ENCODE data around the gene ANKS1A.

The ANKS1A gene

GRCh38 chr6:35035481-35036030 lies 146.5 kb downstream of the ANKS1A start:
- Mint-ChIP-seq H3K9me3 (no peaks in the 10 kb centered on the region), H3K27me3 (ENCODE audit: low read depth) (no peaks in the 10 kb centered on the region), H3K4me1 (peaks cover 54% of the 10 kb centered on the region), H3K4me3 (no peak overlapping the region), H3K36me3 (ENCODE audit: low read depth) (peaks cover 31% of the 10 kb centered on the region), H3K27ac (peak overlapping the region in 2 of 3 experiments; percentile 20 to 90)
- TF ChIP-seq CTCF (IDR thresholded peaks at IDR 0.05; ENCODE audit: unreplicated experiment in 3 of 3) = no peak

- H3K27ac Mint-ChIP-seq = peak overlapping the region in 2 of 3 experiments; percentile 64 to 90
- H3K4me1 Mint-ChIP-seq = peaks cover 61% of the 10 kb centered on the region
- H3K9me3 Mint-ChIP-seq = no peaks in the 10 kb centered on the region
- no peak for TF ChIP-seq CTCF (IDR thresholded peaks at IDR 0.05; ENCODE audit: unreplicated experiment in 3 of 3)
- no peaks in the 10 kb centered on the region for H3K27me3 Mint-ChIP-seq (ENCODE audit: low read depth)
- H3K36me3 Mint-ChIP-seq (ENCODE audit: low read depth) = peaks cover 31% of the 10 kb centered on the region
- no peak overlapping the region for H3K4me3 Mint-ChIP-seq
Measured at GRCh38 chr6:35036059-35036827, 147.2 kb downstream of the ANKS1A start.

GRCh38 chr6:35036828-35037663 lies 148.0 kb downstream of the ANKS1A start:
- Mint-ChIP-seq H3K4me1 (peaks cover 63% of the 10 kb centered on the region), H3K27me3 (ENCODE audit: low read depth) (no peaks in the 10 kb centered on the region), H3K27ac (peak overlapping the region in 2 of 3 experiments; percentile 64 to 90), H3K36me3 (ENCODE audit: low read depth) (peaks cover 31% of the 10 kb centered on the region), H3K9me3 (no peaks in the 10 kb centered on the region), H3K4me3 (no peak overlapping the region)
- no peak for TF ChIP-seq CTCF (IDR thresholded peaks at IDR 0.05; ENCODE audit: unreplicated experiment in 3 of 3)

GRCh38 chr6:35037664-35038038 lies 148.6 kb downstream of the ANKS1A start:
- H3K27me3 Mint-ChIP-seq (ENCODE audit: low read depth) = no peaks in the 10 kb centered on the region
- peaks cover 34% of the 10 kb centered on the region for H3K36me3 Mint-ChIP-seq (ENCODE audit: low read depth)
- no peaks in the 10 kb centered on the region for H3K9me3 Mint-ChIP-seq

GRCh38 chr6:35038076-35038475 lies 149.0 kb downstream of the ANKS1A start:
- Mint-ChIP-seq H3K9me3 (no peaks in the 10 kb centered on the region), H3K27me3 (ENCODE audit: low read depth) (no peaks in the 10 kb centered on the region), H3K4me3 (no peak overlapping the region), H3K27ac (peak overlapping the region in 2 of 3 experiments; percentile 29 to 64), H3K4me1 (peaks cover 72% of the 10 kb centered on the region), H3K36me3 (ENCODE audit: low read depth) (peaks cover 34% of the 10 kb centered on the region)
- no peak for TF ChIP-seq CTCF (IDR thresholded peaks at IDR 0.05; ENCODE audit: unreplicated experiment in 3 of 3)

More at GRCh38 chr6:35037664-35038038, 148.6 kb downstream of the ANKS1A start:
- Mint-ChIP-seq H3K4me3 (no peak overlapping the region), H3K27ac (peak overlapping the region in 2 of 3 experiments; percentile 29 to 64), H3K4me1 (peaks cover 68% of the 10 kb centered on the region)
- TF ChIP-seq CTCF (IDR thresholded peaks at IDR 0.05; ENCODE audit: unreplicated experiment in 3 of 3) = no peak
